Loucy (cell line): Measurements from ENCODE around the gene THPO.

Experiments
- H2AFZ ChIP-seq: fragments of 200-600 bp; sonication (generic); 2 replicates; pipeline ENCODE4 v1.6.0; 2016; ENCODE audit warnings: antibody characterized with exemption, mild to moderate bottlenecking, low read length, moderate library complexity
- H3F3A ChIP-seq: fragments of 200-600 bp; 2 replicates; pipeline ENCODE4 v1.6.0; 2016; ENCODE audit warnings: antibody characterized with exemption, low read depth, mild to moderate bottlenecking
- H3K27me3 ChIP-seq: fragments of 200-600 bp; sonication (generic); 2 replicates; pipeline ENCODE4 v1.6.1; 2014; ENCODE audit warnings: low read length, mild to moderate bottlenecking; ENCODE audit not compliant: insufficient read depth, poor library complexity, severe bottlenecking
- H3K36me3 ChIP-seq: fragments of 200-600 bp; sonication (generic); 2 replicates; pipeline ENCODE4 v1.6.1; 2016; ENCODE audit warnings: low read length; ENCODE audit not compliant: insufficient read depth
- H3K4me1 ChIP-seq: fragments of 200-600 bp; sonication (generic); 2 replicates; pipeline ENCODE4 v1.5.1; 2014; ENCODE audit warnings: low read length, mild to moderate bottlenecking; ENCODE audit not compliant: insufficient read depth, poor library complexity, severe bottlenecking
- H3K4me2 ChIP-seq: fragments of 200-600 bp; sonication (generic); 2 replicates; pipeline ENCODE4 v1.6.0; 2014; ENCODE audit warnings: antibody characterized with exemption, low read length, low read depth, mild to moderate bottlenecking; ENCODE audit not compliant: poor library complexity, severe bottlenecking
- H3K4me3 ChIP-seq: fragments of 200-600 bp; sonication (generic); 2 replicates; pipeline ENCODE4 v1.5.1; 2014; ENCODE audit warnings: low read length, mild to moderate bottlenecking, mixed read lengths; ENCODE audit not compliant: poor library complexity, severe bottlenecking
- H3K79me2 ChIP-seq: fragments of 200-600 bp; sonication (generic); 2 replicates; pipeline ENCODE4 v1.6.1; 2014; ENCODE audit warnings: low read length; ENCODE audit not compliant: insufficient read depth
- H3K9ac ChIP-seq: fragments of 200-600 bp; sonication (generic); 2 replicates; pipeline ENCODE4 v1.6.0; 2014; ENCODE audit warnings: mild to moderate bottlenecking, low read depth, low read length, moderate library complexity; ENCODE audit not compliant: poor library complexity, severe bottlenecking
- H3K9me2 ChIP-seq: fragments of 200-600 bp; sonication (generic); replicated peaks from 2 replicates; pipeline ENCODE4 v1.6.1; 2016; ENCODE audit warnings: low read depth, low read length, mixed read lengths
- H3K9me3 ChIP-seq: fragments of 200-600 bp; sonication (generic); 2 replicates; pipeline ENCODE4 v1.6.1; 2014; ENCODE audit warnings: mild to moderate bottlenecking, antibody characterized with exemption, low read length, low read depth; ENCODE audit not compliant: insufficient read depth
- H4K20me1 ChIP-seq: fragments of 200-600 bp; sonication (generic); 2 replicates; pipeline ENCODE4 v1.6.0; 2014; ENCODE audit warnings: antibody characterized with exemption, low read length, mild to moderate bottlenecking; ENCODE audit not compliant: insufficient read depth, poor library complexity, severe bottlenecking
- EZH2phosphoT487 ChIP-seq: fragments of 200-600 bp; IDR thresholded peaks from 2 replicates; pipeline ENCODE4 v1.6.1; 2018; ENCODE audit warnings: antibody characterized with exemption, mild to moderate bottlenecking, moderate library complexity, borderline replicate concordance
- TF ChIP-seq, protein P1 (sequence below): fragments of 200-600 bp; sonication (generic); conservative IDR thresholded peaks from 2 replicates; pipeline ENCODE4 v1.5.1; 2014; ENCODE audit warnings: mild to moderate bottlenecking, antibody characterized with exemption, low read length

The THPO gene

DNA sequence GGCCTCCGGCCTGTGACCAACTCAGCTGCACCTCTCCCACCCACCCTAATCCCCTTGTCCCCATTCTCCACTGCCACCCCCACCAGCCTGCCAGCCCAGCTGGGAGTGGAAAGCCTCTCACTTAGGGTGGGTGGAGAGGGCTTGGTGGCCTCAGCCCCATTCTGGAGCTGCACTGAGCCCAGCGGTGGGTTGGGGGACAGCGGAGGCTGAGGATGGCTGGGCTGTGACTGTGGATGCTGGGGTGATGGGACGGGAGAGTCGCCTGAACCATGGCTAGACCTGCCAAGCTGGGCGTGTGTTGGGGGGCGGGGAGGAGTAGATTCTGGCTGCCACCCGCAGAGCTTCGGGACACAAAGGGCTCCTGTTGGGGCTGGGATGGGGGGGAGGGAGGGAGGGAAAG is 18.4 kb downstream of the THPO start:
- no peaks in the 10 kb centered on the region for H3K36me3 ChIP-seq
- H3K9me2 ChIP-seq: no peaks in the 10 kb centered on the region
- no peak overlapping the region for H2AFZ ChIP-seq
- H3F3A ChIP-seq: no peaks in the 10 kb centered on the region
- peaks cover 15% of the 10 kb centered on the region for H3K4me1 ChIP-seq
- H3K27me3 ChIP-seq: no peaks in the 10 kb centered on the region
- H3K4me2 ChIP-seq: no peak overlapping the region
- H3K4me3 ChIP-seq: no peak overlapping the region
- no peaks in the 10 kb centered on the region for H3K9me3 ChIP-seq
- H3K9ac ChIP-seq: no peak overlapping the region
- TF ChIP-seq, protein P1, sequence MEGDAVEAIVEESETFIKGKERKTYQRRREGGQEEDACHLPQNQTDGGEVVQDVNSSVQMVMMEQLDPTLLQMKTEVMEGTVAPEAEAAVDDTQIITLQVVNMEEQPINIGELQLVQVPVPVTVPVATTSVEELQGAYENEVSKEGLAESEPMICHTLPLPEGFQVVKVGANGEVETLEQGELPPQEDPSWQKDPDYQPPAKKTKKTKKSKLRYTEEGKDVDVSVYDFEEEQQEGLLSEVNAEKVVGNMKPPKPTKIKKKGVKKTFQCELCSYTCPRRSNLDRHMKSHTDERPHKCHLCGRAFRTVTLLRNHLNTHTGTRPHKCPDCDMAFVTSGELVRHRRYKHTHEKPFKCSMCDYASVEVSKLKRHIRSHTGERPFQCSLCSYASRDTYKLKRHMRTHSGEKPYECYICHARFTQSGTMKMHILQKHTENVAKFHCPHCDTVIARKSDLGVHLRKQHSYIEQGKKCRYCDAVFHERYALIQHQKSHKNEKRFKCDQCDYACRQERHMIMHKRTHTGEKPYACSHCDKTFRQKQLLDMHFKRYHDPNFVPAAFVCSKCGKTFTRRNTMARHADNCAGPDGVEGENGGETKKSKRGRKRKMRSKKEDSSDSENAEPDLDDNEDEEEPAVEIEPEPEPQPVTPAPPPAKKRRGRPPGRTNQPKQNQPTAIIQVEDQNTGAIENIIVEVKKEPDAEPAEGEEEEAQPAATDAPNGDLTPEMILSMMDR: no peak
- TF ChIP-seq EZH2phosphoT487: no peak
- H3K79me2 ChIP-seq: peaks cover 28% of the 10 kb centered on the region
- peaks cover 8% of the 10 kb centered on the region for H4K20me1 ChIP-seq

DNA sequence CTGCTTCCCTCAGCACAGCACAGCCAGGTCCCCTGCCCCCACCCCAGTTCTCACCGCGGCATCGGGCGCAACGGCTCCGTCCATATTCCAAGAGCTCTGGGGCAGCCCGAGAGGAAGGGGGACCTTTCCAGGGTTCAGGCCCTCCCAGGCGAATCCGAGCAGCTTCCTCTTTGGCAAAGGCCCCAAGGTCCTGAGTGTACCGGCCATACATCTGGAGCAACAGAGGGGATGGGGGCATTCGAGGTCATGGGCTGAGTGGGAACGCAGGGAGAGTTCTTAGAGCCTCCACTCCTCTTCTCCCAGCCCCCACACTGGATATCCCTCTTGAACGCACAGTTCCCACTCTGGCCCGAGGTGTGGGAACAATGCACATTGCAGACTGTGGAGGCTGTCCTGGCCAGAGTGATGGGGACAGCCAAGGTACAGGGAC is 19.1 kb downstream of the THPO start:
- H3K4me3 ChIP-seq: no peak overlapping the region
- TF ChIP-seq, protein P1: no peak
- no peak for TF ChIP-seq EZH2phosphoT487
- H4K20me1 ChIP-seq: peaks cover 2% of the 10 kb centered on the region
- peaks cover 10% of the 10 kb centered on the region for H3K4me1 ChIP-seq
- peaks cover 22% of the 10 kb centered on the region for H3K79me2 ChIP-seq
- H3K9me3 ChIP-seq: no peaks in the 10 kb centered on the region
- H3K36me3 ChIP-seq: no peaks in the 10 kb centered on the region
- H3K9me2 ChIP-seq: no peaks in the 10 kb centered on the region
- no peak overlapping the region for H3K4me2 ChIP-seq
- H3K9ac ChIP-seq: no peak overlapping the region
- H3K27me3 ChIP-seq: no peaks in the 10 kb centered on the region
- H3F3A ChIP-seq: no peaks in the 10 kb centered on the region
- H2AFZ ChIP-seq: no peak overlapping the region

DNA sequence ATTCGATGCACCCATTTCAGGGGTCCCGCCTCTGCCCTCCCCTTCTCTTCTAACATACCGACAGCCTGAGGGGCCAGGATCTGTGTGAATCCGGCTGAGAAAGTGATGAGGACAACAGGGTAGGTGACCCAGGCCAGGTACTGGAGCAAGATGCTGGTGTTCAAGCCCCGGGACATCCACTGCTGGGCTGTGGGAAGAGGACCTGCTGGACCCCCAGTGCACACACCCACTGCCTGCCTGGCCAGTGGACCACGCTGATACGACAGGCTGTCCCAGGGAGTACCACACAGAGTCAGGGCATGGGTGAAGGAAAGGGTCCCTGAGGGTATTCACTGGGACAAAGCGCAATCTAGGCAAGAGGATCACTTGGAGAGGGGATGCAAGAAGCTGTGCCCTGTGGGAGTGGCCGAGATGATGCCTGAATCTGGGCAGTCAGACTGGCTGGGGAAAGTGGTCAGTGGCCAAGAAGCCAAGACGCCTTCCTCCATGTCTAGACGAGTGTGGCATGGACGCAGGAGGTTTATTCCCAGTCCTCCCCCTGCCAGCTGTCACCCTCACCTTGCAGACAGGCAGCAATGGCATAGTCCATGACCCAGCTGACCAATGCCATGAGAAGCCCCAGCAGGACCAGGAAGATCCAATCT is 19.8 kb downstream of the THPO start:
- TF ChIP-seq, protein P1: no peak
- TF ChIP-seq EZH2phosphoT487: no peak
- H3K4me1 ChIP-seq: peaks cover 10% of the 10 kb centered on the region

More for the DNA sequence above, 19.8 kb downstream of the THPO start:
- H3K9ac ChIP-seq: no peak overlapping the region
- H4K20me1 ChIP-seq: no peaks in the 10 kb centered on the region
- H3K27me3 ChIP-seq: no peaks in the 10 kb centered on the region
- no peaks in the 10 kb centered on the region for H3K9me3 ChIP-seq
- H3K79me2 ChIP-seq: peaks cover 15% of the 10 kb centered on the region; the same call in 1 of the 2 replicates
- no peak overlapping the region for H3K4me3 ChIP-seq
- no peaks in the 10 kb centered on the region for H3K36me3 ChIP-seq
- H3K4me2 ChIP-seq: no peak overlapping the region
- no peak overlapping the region for H2AFZ ChIP-seq
- no peaks in the 10 kb centered on the region for H3F3A ChIP-seq
- H3K9me2 ChIP-seq: no peaks in the 10 kb centered on the region
